Natural killer cell (primary cell): ENCODE measurements around the gene FERMT3. TPM values are rescaled to one million over a fixed set of nuclear protein-coding genes. Genes with fewer than 3 reads are reported as not detected.

Source experiments
- ATAC-seq, 3 donors: fragments of 150-1000 bp in 2 of 3; fragments of 200-7000 bp in 1 of 3; cut with Tn5 transposase; 1 replicate in 1 of 3; 2 replicates in 2 of 3; pipeline ENCODE4 v1.10.0; 2021; ENCODE audit warnings: mild to moderate bottlenecking in 2 of 3, moderate library complexity in 2 of 3
- DNase-seq, 2 donors: peaks; one replicate each; pipeline versions ENCODE4 v3.0.0 to v3.0.0-alpha.2; 2013 to 2021; ENCODE audit warnings: mixed read lengths in 1 of 2
- H3K27ac ChIP-seq: one replicate; pipeline ENCODE4 v1.5.1; 2013; ENCODE audit warnings: mild to moderate bottlenecking, low read length
- H3K27me3 ChIP-seq: one replicate; pipeline ENCODE4 v1.6.1; 2013; ENCODE audit warnings: low read length; ENCODE audit not compliant: control insufficient read depth, insufficient read depth
- H3K36me3 ChIP-seq: one replicate; pipeline ENCODE4 v1.6.1; 2013; ENCODE audit warnings: low read length; ENCODE audit not compliant: control insufficient read depth, insufficient read depth
- H3K4me1 ChIP-seq: one replicate; pipeline ENCODE4 v1.6.1; 2013; ENCODE audit warnings: low read length; ENCODE audit not compliant: control insufficient read depth, insufficient read depth
- H3K4me3 ChIP-seq: one replicate; pipeline ENCODE4 v1.5.1; 2013; ENCODE audit warnings: low read length
- H3K9me3 ChIP-seq: one replicate; pipeline ENCODE4 v1.6.1; 2013; ENCODE audit warnings: low read length; ENCODE audit not compliant: control insufficient read depth, insufficient read depth
- H3K27ac Mint-ChIP-seq, 2 donors: one replicate each; pipeline ENCODE4 v1.8.0; 2022; ENCODE audit warnings: mild to moderate bottlenecking in 2 of 2, mixed read lengths in 2 of 2, moderate library complexity in 1 of 2
- H3K27me3 Mint-ChIP-seq, 2 donors: one replicate each; pipeline ENCODE4 v1.8.0; 2022; ENCODE audit warnings: low read depth in 2 of 2, mixed read lengths in 2 of 2
- H3K36me3 Mint-ChIP-seq: one replicate; pipeline ENCODE4 v1.8.0; 2022; ENCODE audit warnings: mixed read lengths
- H3K4me1 Mint-ChIP-seq, 2 donors: one replicate each; pipeline ENCODE4 v1.8.0; 2022; ENCODE audit warnings: mixed read lengths in 2 of 2
- H3K4me3 Mint-ChIP-seq: one replicate; pipeline ENCODE4 v1.8.0; 2022; ENCODE audit warnings: mild to moderate bottlenecking, moderate library complexity, mixed read lengths
- H3K9me3 Mint-ChIP-seq, 2 donors: one replicate each; pipeline ENCODE4 v1.8.0; 2022; ENCODE audit warnings: mixed read lengths in 2 of 2
- WGBS: methylation state at CpG from one replicate; pipeline ENCODE4 v1.1.7; 2013; ENCODE audit warnings: missing lambda C conversion rate; ENCODE audit not compliant: insufficient coverage; 5-methylcytosine and 5-hydroxymethylcytosine counted together
- intact Hi-C: fragments of 100-400 bp; cut with micrococcal nuclease; formaldehyde crosslinking; loops from one replicate; pipeline ENCODE4 v1.14.2; 2022
- total RNA-seq, 4 donors: library from RNA; stranded (reverse); fragments of 120-200 nt in 1 of 4; gene quantifications; one replicate each; pipeline versions ENCODE4 v1.2.3 to v1.2.4, GENCODE V29; 2013 to 2022
- TF ChIP-seq, protein P1 (sequence below): fragments of 200-600 bp; IDR thresholded peaks from one replicate; pipeline ENCODE4 v1.8.0; 2022; ENCODE audit warnings: antibody characterized with exemption

Gene FERMT3
- total RNA-seq, 3 donors from 2014 or later (not counting 1 experiment from before 2014, with no cell fraction given), result 194 to 202 (median 196) TPM

DNA sequence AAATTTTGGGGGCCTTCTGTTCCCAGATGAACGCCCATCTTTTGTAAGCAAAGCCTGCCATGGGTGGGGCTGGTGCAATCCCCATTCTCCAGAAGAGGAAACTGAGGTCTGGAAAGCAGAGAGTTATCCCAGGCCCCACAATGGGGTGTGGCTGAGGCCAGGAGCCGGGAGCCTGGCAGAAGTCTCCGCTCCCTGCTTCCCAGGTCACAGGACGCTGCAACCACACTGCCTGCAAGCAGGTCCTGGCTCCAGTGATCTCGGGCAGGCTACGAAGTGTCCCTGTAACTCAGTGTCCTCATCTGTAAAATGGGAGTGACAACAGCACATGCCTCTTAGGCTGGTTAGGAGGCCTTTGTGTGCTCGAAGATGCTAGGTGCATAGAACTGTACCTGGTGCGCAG, 46.5 kb downstream of the FERMT3 start:
- 94% methylated on average over 8 of the region's 8 CpGs for WGBS
- no peaks in the 10 kb centered on the region for H3K27me3 ChIP-seq
- H3K4me1 Mint-ChIP-seq, result peaks cover 2 to 15% of the 10 kb centered on the region in 2 donors
- H3K27ac Mint-ChIP-seq, result no peak overlapping the region
- H3K4me3 Mint-ChIP-seq, result no peak overlapping the region
- H3K36me3 ChIP-seq, result peaks cover 6% of the 10 kb centered on the region
- ATAC-seq (no peak), DNase-seq (no peak)
- H3K4me3 ChIP-seq, result no peak overlapping the region
- H3K36me3 Mint-ChIP-seq, result no peaks in the 10 kb centered on the region
- H3K27me3 Mint-ChIP-seq, result no peaks in the 10 kb centered on the region
- no peak overlapping the region for H3K27ac ChIP-seq
- H3K4me1 ChIP-seq, result peaks cover 27% of the 10 kb centered on the region
- H3K9me3 Mint-ChIP-seq, result no peaks in the 10 kb centered on the region
- TF ChIP-seq, protein P1, sequence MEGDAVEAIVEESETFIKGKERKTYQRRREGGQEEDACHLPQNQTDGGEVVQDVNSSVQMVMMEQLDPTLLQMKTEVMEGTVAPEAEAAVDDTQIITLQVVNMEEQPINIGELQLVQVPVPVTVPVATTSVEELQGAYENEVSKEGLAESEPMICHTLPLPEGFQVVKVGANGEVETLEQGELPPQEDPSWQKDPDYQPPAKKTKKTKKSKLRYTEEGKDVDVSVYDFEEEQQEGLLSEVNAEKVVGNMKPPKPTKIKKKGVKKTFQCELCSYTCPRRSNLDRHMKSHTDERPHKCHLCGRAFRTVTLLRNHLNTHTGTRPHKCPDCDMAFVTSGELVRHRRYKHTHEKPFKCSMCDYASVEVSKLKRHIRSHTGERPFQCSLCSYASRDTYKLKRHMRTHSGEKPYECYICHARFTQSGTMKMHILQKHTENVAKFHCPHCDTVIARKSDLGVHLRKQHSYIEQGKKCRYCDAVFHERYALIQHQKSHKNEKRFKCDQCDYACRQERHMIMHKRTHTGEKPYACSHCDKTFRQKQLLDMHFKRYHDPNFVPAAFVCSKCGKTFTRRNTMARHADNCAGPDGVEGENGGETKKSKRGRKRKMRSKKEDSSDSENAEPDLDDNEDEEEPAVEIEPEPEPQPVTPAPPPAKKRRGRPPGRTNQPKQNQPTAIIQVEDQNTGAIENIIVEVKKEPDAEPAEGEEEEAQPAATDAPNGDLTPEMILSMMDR, result no peak
- intact Hi-C loops, result no loop called here
- no peaks in the 10 kb centered on the region for H3K9me3 ChIP-seq

GRCh38 chr11:64253481-64253880, 47.0 kb downstream of the FERMT3 start:
- 83% methylated on average over 5 of the region's 5 CpGs for WGBS

DNA sequence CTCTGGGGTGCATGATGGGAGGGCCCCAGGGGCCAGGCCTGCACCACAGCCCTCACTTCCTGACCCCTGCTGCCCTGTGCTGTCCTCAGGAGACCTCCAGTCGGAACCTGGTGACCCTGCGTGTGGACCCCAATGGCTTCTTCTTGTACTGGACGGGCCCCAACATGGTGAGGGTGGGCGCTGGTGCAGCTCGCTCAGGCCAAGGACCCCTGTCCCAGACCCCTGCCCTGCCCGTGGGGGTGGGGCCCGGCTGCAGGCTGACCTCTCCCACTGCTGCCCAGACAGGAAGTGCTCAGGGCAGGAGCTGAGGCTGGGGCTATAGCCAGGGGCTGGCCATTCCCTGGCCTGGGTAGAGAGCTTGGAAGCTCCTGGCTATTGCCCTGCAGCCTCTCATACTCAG, 47.8 kb downstream of the FERMT3 start:
- no peaks in the 10 kb centered on the region for H3K27me3 Mint-ChIP-seq
- H3K9me3 Mint-ChIP-seq, result no peaks in the 10 kb centered on the region
- DNase-seq (no peak), ATAC-seq (no peak)
- H3K4me1 Mint-ChIP-seq, result peaks cover 0 to 12% of the 10 kb centered on the region in 2 donors
- Histone ChIP-seq H3K27me3 (no peaks in the 10 kb centered on the region), H3K4me3 (no peak overlapping the region), H3K27ac (no peak overlapping the region), H3K4me1 (peaks cover 27% of the 10 kb centered on the region), H3K9me3 (no peaks in the 10 kb centered on the region), H3K36me3 (peaks cover 6% of the 10 kb centered on the region)
- H3K4me3 Mint-ChIP-seq, result no peak overlapping the region
- intact Hi-C loops, result no loop called here
- TF ChIP-seq, protein P1, result no peak
- no peak overlapping the region for H3K27ac Mint-ChIP-seq
- 97% methylated on average over 7 of the region's 7 CpGs for WGBS
- H3K36me3 Mint-ChIP-seq, result no peaks in the 10 kb centered on the region

More at GRCh38 chr11:64253481-64253880, 47.0 kb downstream of the FERMT3 start:
- Histone ChIP-seq H3K4me3 (no peak overlapping the region), H3K36me3 (peaks cover 6% of the 10 kb centered on the region), H3K27me3 (no peaks in the 10 kb centered on the region), H3K27ac (no peak overlapping the region), H3K9me3 (no peaks in the 10 kb centered on the region), H3K4me1 (peaks cover 27% of the 10 kb centered on the region)
- Mint-ChIP-seq H3K27me3 (no peaks in the 10 kb centered on the region), H3K4me3 (no peak overlapping the region), H3K36me3 (no peaks in the 10 kb centered on the region), H3K4me1 (peaks cover 0 to 15% of the 10 kb centered on the region in 2 donors), H3K27ac (no peak overlapping the region), H3K9me3 (no peaks in the 10 kb centered on the region)
- TF ChIP-seq, protein P1, result no peak
- ATAC-seq, result no peak
- intact Hi-C loops, result no loop called here
- DNase-seq, result no peak
